RWPE2 (cell line): ENCODE measurements around the gene APOE.

ENCODE experiments used
- ATAC-seq: fragments of 200-7000 bp; cut with Tn5 transposase; 3 replicates; pipeline ENCODE4 v1.9.1; 2021; ENCODE audit warnings: low read depth
- DNase-seq: peaks from one replicate; pipeline ENCODE4 v3.0.0-alpha.2; 2020; ENCODE audit warnings: low spot score
- H3K27ac ChIP-seq: fragments of 450-650 bp; 2 replicates; pipeline ENCODE4 v1.5.1; 2017; ENCODE audit warnings: mild to moderate bottlenecking; ENCODE audit not compliant: poor library complexity, severe bottlenecking
- H3K27me3 ChIP-seq: fragments of 250-450 bp; sonication (Bioruptor Pico); 2 replicates; pipeline ENCODE4 v1.5.1; 2021; ENCODE audit warnings: mild to moderate bottlenecking, moderate library complexity; ENCODE audit not compliant: insufficient read depth, poor library complexity, severe bottlenecking
- H3K36me3 ChIP-seq: fragments of 250-450 bp; sonication (Bioruptor Pico); 2 replicates; pipeline ENCODE4 v1.5.1; 2020; ENCODE audit warnings: low read depth, mild to moderate bottlenecking, moderate library complexity
- H3K4me1 ChIP-seq: fragments of 250-450 bp; sonication (Bioruptor Pico); 2 replicates; pipeline ENCODE4 v1.5.1; 2021; ENCODE audit warnings: mild to moderate bottlenecking, moderate library complexity; ENCODE audit not compliant: insufficient read depth, poor library complexity, severe bottlenecking
- H3K4me3 ChIP-seq: fragments of 250-450 bp; sonication (Bioruptor Pico); 2 replicates; pipeline ENCODE4 v1.5.1; 2021; ENCODE audit warnings: mild to moderate bottlenecking, moderate library complexity; ENCODE audit not compliant: severe bottlenecking
- H3K9me3 ChIP-seq: fragments of 250-450 bp; sonication (Bioruptor Pico); 2 replicates; pipeline ENCODE4 v1.5.1; 2021; ENCODE audit warnings: mild to moderate bottlenecking, moderate library complexity; ENCODE audit not compliant: severe bottlenecking
- TF ChIP-seq, protein P1 (sequence below): fragments of 450-650 bp; IDR thresholded peaks from one replicate; pipeline ENCODE4 v1.5.1; 2017; ENCODE audit warnings: mild to moderate bottlenecking, moderate library complexity; ENCODE audit not compliant: poor library complexity, severe bottlenecking

Gene APOE

GRCh38 chr19:44865196-44865767 lies 40.3 kb upstream of the APOE start:
- Histone ChIP-seq H3K4me1 (no peaks in the 10 kb centered on the region), H3K27me3 (no peaks in the 10 kb centered on the region), H3K9me3 (no peaks in the 10 kb centered on the region), H3K4me3 (no peak overlapping the region), H3K36me3 (peaks cover 14% of the 10 kb centered on the region), H3K27ac (no peak overlapping the region)
- ATAC-seq (no peak), DNase-seq (no peak)
- TF ChIP-seq, protein P1, sequence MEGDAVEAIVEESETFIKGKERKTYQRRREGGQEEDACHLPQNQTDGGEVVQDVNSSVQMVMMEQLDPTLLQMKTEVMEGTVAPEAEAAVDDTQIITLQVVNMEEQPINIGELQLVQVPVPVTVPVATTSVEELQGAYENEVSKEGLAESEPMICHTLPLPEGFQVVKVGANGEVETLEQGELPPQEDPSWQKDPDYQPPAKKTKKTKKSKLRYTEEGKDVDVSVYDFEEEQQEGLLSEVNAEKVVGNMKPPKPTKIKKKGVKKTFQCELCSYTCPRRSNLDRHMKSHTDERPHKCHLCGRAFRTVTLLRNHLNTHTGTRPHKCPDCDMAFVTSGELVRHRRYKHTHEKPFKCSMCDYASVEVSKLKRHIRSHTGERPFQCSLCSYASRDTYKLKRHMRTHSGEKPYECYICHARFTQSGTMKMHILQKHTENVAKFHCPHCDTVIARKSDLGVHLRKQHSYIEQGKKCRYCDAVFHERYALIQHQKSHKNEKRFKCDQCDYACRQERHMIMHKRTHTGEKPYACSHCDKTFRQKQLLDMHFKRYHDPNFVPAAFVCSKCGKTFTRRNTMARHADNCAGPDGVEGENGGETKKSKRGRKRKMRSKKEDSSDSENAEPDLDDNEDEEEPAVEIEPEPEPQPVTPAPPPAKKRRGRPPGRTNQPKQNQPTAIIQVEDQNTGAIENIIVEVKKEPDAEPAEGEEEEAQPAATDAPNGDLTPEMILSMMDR = no peak

- H3K4me1 ChIP-seq = no peaks in the 10 kb centered on the region
- no peaks in the 10 kb centered on the region for H3K9me3 ChIP-seq
- no peaks in the 10 kb centered on the region for H3K27me3 ChIP-seq
- peaks cover 16% of the 10 kb centered on the region for H3K36me3 ChIP-seq
- ATAC-seq = no peak
- H3K4me3 ChIP-seq = no peak overlapping the region
- no peak for DNase-seq
- no peak overlapping the region for H3K27ac ChIP-seq
- TF ChIP-seq, protein P1 = no peak
Measured at GRCh38 chr19:44866664-44867063, 38.9 kb upstream of the APOE start.

- Histone ChIP-seq H3K27ac (no peak overlapping the region), H3K36me3 (peaks cover 22% of the 10 kb centered on the region), H3K4me3 (no peak overlapping the region), H3K27me3 (no peaks in the 10 kb centered on the region), H3K9me3 (no peaks in the 10 kb centered on the region), H3K4me1 (no peaks in the 10 kb centered on the region)
- DNase-seq (no peak), ATAC-seq (no peak)
- TF ChIP-seq, protein P1 = no peak
Measured at GRCh38 chr19:44867578-44867977, 38.0 kb upstream of the APOE start.

DNA sequence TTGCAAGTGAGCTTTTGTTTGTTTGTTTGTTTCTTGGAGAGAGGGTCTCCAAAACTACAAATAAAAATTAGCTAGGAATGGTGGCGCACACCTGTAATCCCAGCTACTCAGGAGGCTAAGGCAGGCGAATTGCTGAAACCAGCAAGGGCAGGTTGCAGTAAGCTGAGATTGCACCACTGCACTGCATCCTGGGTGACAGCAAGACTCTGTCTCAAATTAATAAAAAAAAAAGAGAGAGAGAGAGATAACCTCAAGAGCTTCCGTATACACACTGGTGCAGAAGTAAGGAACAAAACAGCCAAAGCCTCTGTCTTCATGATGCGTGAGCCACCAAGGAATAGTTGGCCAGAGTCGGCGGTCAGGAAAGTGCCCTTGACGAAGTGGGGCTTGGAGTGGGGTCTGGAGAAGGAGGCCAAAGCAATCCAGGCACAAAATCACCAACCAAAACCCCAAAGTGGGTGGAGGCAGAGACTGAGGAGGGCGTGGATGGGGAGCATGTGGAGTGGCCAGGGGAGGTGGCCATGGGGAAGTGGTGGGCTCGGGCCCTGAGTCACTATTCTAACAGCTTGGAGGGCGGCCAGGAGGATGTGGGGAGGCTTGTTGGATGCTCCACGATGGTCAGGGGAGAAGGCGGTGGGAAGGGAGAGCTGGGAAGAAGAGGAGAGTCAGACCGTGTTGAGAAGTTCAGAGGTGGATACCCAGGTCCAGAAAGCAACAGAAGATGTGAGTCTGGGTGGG lies 35.7 kb upstream of the APOE start:
- TF ChIP-seq, protein P1 = no peak
- H3K27me3 ChIP-seq = no peaks in the 10 kb centered on the region
- H3K36me3 ChIP-seq = peaks cover 42% of the 10 kb centered on the region
- ATAC-seq = no peak
- H3K4me1 ChIP-seq = no peaks in the 10 kb centered on the region
- no peak overlapping the region for H3K4me3 ChIP-seq
- no peak overlapping the region for H3K27ac ChIP-seq
- H3K9me3 ChIP-seq = no peaks in the 10 kb centered on the region
- no peak for DNase-seq

GRCh38 chr19:44871809-44872208 lies 33.8 kb upstream of the APOE start:
- DNase-seq (no peak), ATAC-seq (no peak)
- Histone ChIP-seq H3K4me1 (peaks cover 3% of the 10 kb centered on the region), H3K27ac (no peak overlapping the region), H3K9me3 (no peaks in the 10 kb centered on the region), H3K4me3 (no peak overlapping the region), H3K27me3 (no peaks in the 10 kb centered on the region), H3K36me3 (peaks cover 50% of the 10 kb centered on the region)
- TF ChIP-seq, protein P1 = no peak
